Effector memory CD4-positive, alpha-beta T cell (primary cell): ENCODE measurements around the gene EIF2D.
"Not testable (repeated sequence)": the region's sequence is repeated elsewhere in the genome, so short reads cannot be mapped to it uniquely, and the experiment has no call there.

Source experiments
- DNase-seq, 3 donors: peaks; one replicate each; pipeline ENCODE4 v3.0.0-alpha.2; 2020
- H3K27ac ChIP-seq: 2 replicates; pipeline ENCODE4 v1.7.0; 2013; ENCODE audit warnings: mild to moderate bottlenecking, low read length, moderate library complexity; ENCODE audit not compliant: insufficient read depth, poor library complexity, severe bottlenecking
- H3K27me3 ChIP-seq: replicated peaks from 2 replicates; pipeline ENCODE4 v1.7.0; 2013; ENCODE audit warnings: mild to moderate bottlenecking, low read length; ENCODE audit not compliant: insufficient read depth, control insufficient read depth, poor library complexity, severe bottlenecking
- H3K36me3 ChIP-seq: 2 replicates; pipeline ENCODE4 v1.7.0; 2013; ENCODE audit warnings: mild to moderate bottlenecking, low read length, moderate library complexity; ENCODE audit not compliant: control insufficient read depth, insufficient read depth
- H3K4me1 ChIP-seq: 2 replicates; pipeline ENCODE4 v1.7.0; 2013; ENCODE audit warnings: low read length, mild to moderate bottlenecking; ENCODE audit not compliant: control insufficient read depth, insufficient read depth, poor library complexity, severe bottlenecking
- H3K4me3 ChIP-seq: 2 replicates; pipeline ENCODE4 v1.7.0; 2013; ENCODE audit warnings: low read length, low read depth, mild to moderate bottlenecking; ENCODE audit not compliant: insufficient read depth, poor library complexity, severe bottlenecking
- H3K9me3 ChIP-seq: 2 replicates; pipeline ENCODE4 v1.7.0; 2013; ENCODE audit warnings: mild to moderate bottlenecking, low read length, moderate library complexity; ENCODE audit not compliant: control insufficient read depth

EIF2D gene

DNA sequence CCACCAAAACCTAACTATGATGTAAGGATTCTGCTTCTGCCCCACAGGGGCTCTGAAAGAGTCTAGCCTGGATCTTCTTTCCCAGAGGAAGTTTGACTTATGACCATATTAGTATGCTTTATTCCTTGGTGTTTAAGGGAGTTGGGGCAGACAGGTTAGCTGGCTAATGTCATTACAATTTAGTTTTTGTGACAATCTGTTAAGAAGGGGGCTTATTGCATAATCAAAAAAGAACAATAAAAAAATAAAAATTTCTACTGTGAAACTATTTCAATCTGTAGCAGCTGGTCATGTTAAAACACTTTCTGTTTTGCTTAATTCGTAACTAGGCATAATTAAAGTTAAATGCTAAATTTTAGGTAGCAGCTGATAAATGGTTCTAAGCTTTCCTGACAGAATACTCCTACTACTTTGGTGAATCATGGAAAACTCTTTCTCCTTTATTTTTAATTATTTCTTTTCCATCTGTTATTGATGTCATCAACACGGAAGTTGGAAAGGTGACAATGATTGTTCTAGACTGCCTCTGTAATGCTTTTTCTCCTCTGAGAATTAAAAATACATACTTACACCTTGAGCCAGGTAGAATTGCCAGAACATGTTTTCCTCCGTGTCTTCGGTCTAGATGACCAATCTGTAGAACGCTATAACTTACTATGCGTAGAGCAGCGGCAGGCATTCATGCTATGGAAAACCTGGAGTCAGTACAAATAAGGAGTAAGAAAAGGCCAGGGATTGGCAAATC lies 41.6 kb upstream of the EIF2D start:
- Histone ChIP-seq H3K4me1 (no peaks in the 10 kb centered on the region), H3K4me3 (no peak overlapping the region), H3K9me3 (no peaks in the 10 kb centered on the region), H3K27ac (no peak overlapping the region), H3K27me3 (peaks cover 3% of the 10 kb centered on the region), H3K36me3 (no peaks in the 10 kb centered on the region)
- no peak for DNase-seq

- DNase-seq: no peak
- H3K27ac ChIP-seq: no peak overlapping the region
- H3K4me3 ChIP-seq: no peak overlapping the region
- no peaks in the 10 kb centered on the region for H3K27me3 ChIP-seq
- H3K4me1 ChIP-seq: no peaks in the 10 kb centered on the region
- H3K9me3 ChIP-seq: no peaks in the 10 kb centered on the region
- no peaks in the 10 kb centered on the region for H3K36me3 ChIP-seq
These were observed 40.0 kb upstream of the EIF2D start for GRCh38 chr1:206651958-206652890.

DNA sequence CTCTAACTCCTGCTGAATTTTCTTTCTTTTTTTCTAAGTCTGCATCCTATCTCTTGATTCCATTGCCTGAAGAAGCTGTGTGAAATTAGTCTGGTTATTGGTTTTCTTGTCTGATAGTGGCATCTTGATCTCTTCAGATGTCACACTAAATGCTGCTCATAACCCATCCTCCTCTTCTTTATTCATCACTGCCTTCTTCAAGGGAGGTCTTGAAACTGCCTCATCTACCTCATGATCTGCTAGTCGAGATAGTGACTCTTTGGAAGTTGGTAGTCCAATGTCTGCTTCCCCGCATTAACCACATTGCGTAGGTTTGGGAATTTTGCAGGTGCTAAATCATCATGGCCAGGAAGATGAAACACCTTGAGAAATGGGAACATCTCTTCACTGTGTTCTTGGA lies 38.7 kb upstream of the EIF2D start:
- no peaks in the 10 kb centered on the region for H3K27me3 ChIP-seq
- H3K27ac ChIP-seq: no peak overlapping the region
- no peaks in the 10 kb centered on the region for H3K4me1 ChIP-seq
- H3K4me3 ChIP-seq: no peak overlapping the region
- no peaks in the 10 kb centered on the region for H3K36me3 ChIP-seq
- H3K9me3 ChIP-seq: no peaks in the 10 kb centered on the region
- DNase-seq: no peak

- DNase-seq: no peak
- Histone ChIP-seq H3K36me3 (no peaks in the 10 kb centered on the region), H3K27ac (no peak overlapping the region), H3K4me3 (no peak overlapping the region), H3K9me3 (no peaks in the 10 kb centered on the region), H3K4me1 (no peaks in the 10 kb centered on the region), H3K27me3 (no peaks in the 10 kb centered on the region)
These were observed 37.1 kb upstream of the EIF2D start for GRCh38 chr1:206649261-206649921.

GRCh38 chr1:206647224-206647623 lies 35.0 kb upstream of the EIF2D start:
- Histone ChIP-seq H3K9me3 (no peaks in the 10 kb centered on the region), H3K36me3 (no peaks in the 10 kb centered on the region), H3K27me3 (no peaks in the 10 kb centered on the region), H3K27ac (no peak overlapping the region), H3K4me3 (no peak overlapping the region), H3K4me1 (no peaks in the 10 kb centered on the region)
- DNase-seq: no peak

DNA sequence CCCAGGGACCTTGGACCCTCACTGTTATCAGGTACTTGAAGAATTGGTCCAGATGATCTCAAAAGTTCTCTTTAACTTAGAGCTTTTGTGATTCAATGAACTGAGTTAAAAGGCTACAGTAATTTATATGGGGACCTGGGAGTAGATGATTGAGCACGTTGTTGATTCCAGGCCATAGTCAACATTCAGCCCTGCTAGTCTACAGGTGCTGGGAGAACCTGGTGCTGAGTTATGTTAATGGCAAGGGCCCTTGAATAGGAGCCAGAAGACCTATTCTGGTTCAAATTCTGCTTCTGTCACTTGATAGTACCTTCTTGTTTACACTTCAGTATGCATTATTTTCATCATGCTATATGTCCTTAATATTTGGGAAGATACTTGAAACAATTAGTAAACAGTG lies 34.2 kb upstream of the EIF2D start:
- H3K27ac ChIP-seq: no peak overlapping the region
- H3K4me1 ChIP-seq: no peaks in the 10 kb centered on the region
- H3K9me3 ChIP-seq: no peaks in the 10 kb centered on the region
- H3K4me3 ChIP-seq: no peak overlapping the region
- H3K36me3 ChIP-seq: no peaks in the 10 kb centered on the region
- no peak for DNase-seq
- H3K27me3 ChIP-seq: no peaks in the 10 kb centered on the region

DNA sequence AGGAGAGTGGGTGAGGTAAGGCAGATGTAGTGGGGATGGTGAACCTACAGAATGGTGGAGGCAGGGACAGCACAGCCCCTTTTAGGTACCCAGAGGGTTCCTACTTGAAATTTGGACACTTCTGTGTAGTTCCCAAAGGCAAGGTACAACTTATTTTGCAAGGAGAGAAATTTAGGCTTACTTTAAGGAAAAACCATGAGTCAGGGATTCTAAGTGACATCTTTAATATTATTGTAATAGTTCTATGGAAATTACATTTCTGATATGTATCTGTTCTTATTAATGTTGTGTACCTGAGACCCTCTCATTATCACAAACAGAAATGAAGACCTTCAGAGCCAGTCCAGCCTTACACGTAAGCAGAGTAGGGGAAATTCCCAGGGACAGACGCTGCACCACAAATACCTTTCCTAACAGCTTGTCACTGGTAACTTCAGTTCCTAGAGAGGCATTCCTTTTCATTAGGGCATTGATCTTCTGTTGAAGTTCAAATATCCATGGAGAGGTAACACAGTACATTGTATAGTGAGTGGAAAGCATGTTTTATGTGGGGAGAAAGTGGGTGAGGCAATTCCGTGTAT lies 30.9 kb upstream of the EIF2D start:
- H3K27ac ChIP-seq: no peak overlapping the region
- no peaks in the 10 kb centered on the region for H3K9me3 ChIP-seq
- no peaks in the 10 kb centered on the region for H3K4me1 ChIP-seq
- H3K27me3 ChIP-seq: no peaks in the 10 kb centered on the region
- H3K4me3 ChIP-seq: no peak overlapping the region
- H3K36me3 ChIP-seq: no peaks in the 10 kb centered on the region
- DNase-seq: no peak

- not testable (repeated sequence) for H3K9me3 ChIP-seq, H3K27me3 ChIP-seq, H3K4me1 ChIP-seq, H3K4me3 ChIP-seq, H3K36me3 ChIP-seq, DNase-seq, H3K27ac ChIP-seq
These were observed 29.8 kb upstream of the EIF2D start for GRCh38 chr1:206642074-206642473.

- Histone ChIP-seq H3K4me3 (no peak overlapping the region), H3K27ac (no peak overlapping the region), H3K9me3 (no peaks in the 10 kb centered on the region), H3K4me1 (peaks cover 15% of the 10 kb centered on the region), H3K27me3 (no peaks in the 10 kb centered on the region), H3K36me3 (no peaks in the 10 kb centered on the region)
- DNase-seq: no peak
These were observed 25.3 kb upstream of the EIF2D start for GRCh38 chr1:206637605-206638004.
